SKM-1 (cell line): Measurements from ENCODE around the gene U2SURP.
"Not testable (repeated sequence)": the region's sequence is repeated elsewhere in the genome, so short reads cannot be mapped to it uniquely, and the experiment has no call there.

Source experiments
- DNase-seq: peaks from one replicate; lab custom pipeline; 2025; ENCODE audit not compliant: unreplicated experiment; lab: John Stamatoyannopoulos, UW

The U2SURP gene

GRCh38 chr3:142976621-142977398 is 24.6 kb upstream of the U2SURP start:
- peak; percentile 64 for DNase-seq

- no peak for DNase-seq
Observed at GRCh38 chr3:142977399-142977728, 24.0 kb upstream of the U2SURP start.

- peak; percentile 18 for DNase-seq
Observed at GRCh38 chr3:142981108-142981507, 20.3 kb upstream of the U2SURP start.

- no peak for DNase-seq
Observed at GRCh38 chr3:142982038-142982773, 19.2 kb upstream of the U2SURP start.

- no peak for DNase-seq
Observed at GRCh38 chr3:142983318-142983717, 18.1 kb upstream of the U2SURP start.

GRCh38 chr3:142984255-142984654 is 17.1 kb upstream of the U2SURP start:
- no peak for DNase-seq

- peak; percentile 23 for DNase-seq
Observed at GRCh38 chr3:142987080-142987700, 14.2 kb upstream of the U2SURP start.

GRCh38 chr3:142987707-142988106 is 13.7 kb upstream of the U2SURP start:
- no peak for DNase-seq

- not testable (repeated sequence) for DNase-seq
Observed at GRCh38 chr3:142988221-142988620, 13.1 kb upstream of the U2SURP start.

GRCh38 chr3:142988826-142989225 is 12.5 kb upstream of the U2SURP start:
- not testable (repeated sequence) for DNase-seq

- no peak for DNase-seq
Observed at GRCh38 chr3:142990721-142991120, 10.6 kb upstream of the U2SURP start.

GRCh38 chr3:142992323-142992722 is 9.0 kb upstream of the U2SURP start:
- DNase-seq, result no peak

GRCh38 chr3:142993958-142994442 is 7.4 kb upstream of the U2SURP start:
- peak; percentile 70 for DNase-seq

GRCh38 chr3:142997330-142997729 is 4.0 kb upstream of the U2SURP start:
- DNase-seq, result no peak

- DNase-seq, result no peak
Observed at GRCh38 chr3:142998439-142998838, 2.9 kb upstream of the U2SURP start.

- DNase-seq, result no peak
Observed at GRCh38 chr3:142999881-143000280, 1.5 kb upstream of the U2SURP start.

GRCh38 chr3:143000528-143000927 is 842 bp upstream of the U2SURP start:
- no peak for DNase-seq

GRCh38 chr3:143001034-143001368 is 369 bp upstream of the U2SURP start:
- peak; percentile 80 for DNase-seq

- DNase-seq, result peak; percentile 11
Observed at GRCh38 chr3:143002083-143002712, 828 bp downstream of the U2SURP start.

- no peak for DNase-seq
Observed at GRCh38 chr3:143002727-143003126, 1.4 kb downstream of the U2SURP start.

- no peak for DNase-seq
Observed at GRCh38 chr3:143004823-143005222, 3.5 kb downstream of the U2SURP start.

GRCh38 chr3:143010024-143010423 is 8.7 kb downstream of the U2SURP start:
- no peak for DNase-seq
